ENCODE results near the gene EML6. TPM values are rescaled to one million over a fixed set of nuclear protein-coding genes. Genes with fewer than 3 reads are reported as not detected.

Gene EML6
- total RNA-seq, 6 donors from 2014 or later: 1.5 to 7.3 (median 4.0) TPM

- no peaks in the 10 kb centered on the region for H3K4me1 ChIP-seq
- H3K36me3 ChIP-seq: no peaks in the 10 kb centered on the region
- WGBS, 2 donors: 87 to 94% methylated on average over 16 of the region's 16 CpGs
- H3K27ac ChIP-seq: no peak overlapping the region
- TF ChIP-seq EP300 (IDR thresholded peaks at IDR 0.05) (no peak), POLR2AphosphoS5 (IDR thresholded peaks at IDR 0.05) (no peak), CTCF (IDR thresholded peaks at IDR 0.05) (no peak), POLR2A (IDR thresholded peaks at IDR 0.05) (no peak)
- no peaks in the 10 kb centered on the region for H3K9me3 ChIP-seq
- DNase-seq (peak in 1 of 2 donors; percentile 65), ATAC-seq (ENCODE audit: low FRiP score in 2 of 2) (no peak)
- H3K27me3 ChIP-seq: no peaks in the 10 kb centered on the region
- H3K4me3 ChIP-seq: no peak overlapping the region
These were observed 204.5 kb downstream of the EML6 start for GRCh38 chr2:54927751-54928615.

- Histone ChIP-seq H3K36me3 (no peaks in the 10 kb centered on the region), H3K9me3 (no peaks in the 10 kb centered on the region), H3K27ac (no peak overlapping the region), H3K4me3 (no peak overlapping the region), H3K4me1 (no peaks in the 10 kb centered on the region), H3K27me3 (no peaks in the 10 kb centered on the region)
- DNase-seq (no peak), ATAC-seq (ENCODE audit: low FRiP score in 2 of 2) (no peak)
- TF ChIP-seq EP300 (IDR thresholded peaks at IDR 0.05) (no peak), POLR2AphosphoS5 (IDR thresholded peaks at IDR 0.05) (no peak), POLR2A (IDR thresholded peaks at IDR 0.05) (no peak), CTCF (IDR thresholded peaks at IDR 0.05) (no peak)
- 83 to 90% methylated on average over 4 of the region's 4 CpGs for WGBS, 2 donors
These were observed 205.3 kb downstream of the EML6 start for GRCh38 chr2:54928719-54929118.

- ATAC-seq (ENCODE audit: low FRiP score in 2 of 2) (no peak), DNase-seq (no peak)
- Histone ChIP-seq H3K27ac (no peak overlapping the region), H3K27me3 (no peaks in the 10 kb centered on the region), H3K36me3 (no peaks in the 10 kb centered on the region), H3K4me3 (no peak overlapping the region), H3K9me3 (no peaks in the 10 kb centered on the region), H3K4me1 (no peaks in the 10 kb centered on the region)
- WGBS, 2 donors: 72 to 82% methylated on average over 6 of the region's 6 CpGs
- TF ChIP-seq EP300 (IDR thresholded peaks at IDR 0.05) (no peak), POLR2AphosphoS5 (IDR thresholded peaks at IDR 0.05) (no peak), POLR2A (IDR thresholded peaks at IDR 0.05) (no peak), CTCF (IDR thresholded peaks at IDR 0.05) (no peak)
These were observed 208.0 kb downstream of the EML6 start for GRCh38 chr2:54931473-54931872.

- Histone ChIP-seq H3K4me3 (no peak overlapping the region), H3K4me1 (no peaks in the 10 kb centered on the region), H3K36me3 (no peaks in the 10 kb centered on the region), H3K27ac (no peak overlapping the region), H3K9me3 (peaks cover 0 to 7% (median 1%) of the 10 kb centered on the region in 4 donors), H3K27me3 (no peaks in the 10 kb centered on the region)
- no peak for ATAC-seq (ENCODE audit: low FRiP score in 2 of 2)
- WGBS, 2 donors: 89 to 95% methylated on average over 4 of the region's 4 CpGs
- DNase-seq: no peak
- TF ChIP-seq EP300 (IDR thresholded peaks at IDR 0.05) (no peak), POLR2AphosphoS5 (IDR thresholded peaks at IDR 0.05) (no peak), CTCF (IDR thresholded peaks at IDR 0.05) (no peak), POLR2A (IDR thresholded peaks at IDR 0.05) (no peak)
These were observed 211.9 kb downstream of the EML6 start for GRCh38 chr2:54935389-54935788.

GRCh38 chr2:54936766-54937165, 213.3 kb downstream of the EML6 start:
- H3K27me3 ChIP-seq: no peaks in the 10 kb centered on the region
- DNase-seq: no peak
- no peaks in the 10 kb centered on the region for H3K4me1 ChIP-seq
- TF ChIP-seq POLR2AphosphoS5 (IDR thresholded peaks at IDR 0.05) (no peak), POLR2A (IDR thresholded peaks at IDR 0.05) (no peak), EP300 (IDR thresholded peaks at IDR 0.05) (no peak), CTCF (IDR thresholded peaks at IDR 0.05) (no peak)
- no peak overlapping the region for H3K27ac ChIP-seq
- H3K36me3 ChIP-seq: no peaks in the 10 kb centered on the region
- H3K9me3 ChIP-seq: peaks cover 0 to 7% (median 1%) of the 10 kb centered on the region in 4 donors
- no peak overlapping the region for H3K4me3 ChIP-seq
- 74 to 76% methylated on average over 8 of the region's 8 CpGs for WGBS, 2 donors
- ATAC-seq (ENCODE audit: low FRiP score in 2 of 2): no peak

Data from upper lobe of left lung (tissue), 6 donors.